ENCODE data around the gene C1S. TPM values are rescaled to one million over a fixed set of nuclear protein-coding genes. Genes with fewer than 3 reads are reported as not detected.

The C1S gene
- total RNA-seq, 4 donors from 2014 or later, result 415 to 1,129 (median 638) TPM

GRCh38 chr12:7058163-7058845 is 2.2 kb upstream of the C1S start:
- Histone ChIP-seq H3K9me3 (no peaks in the 10 kb centered on the region), H3K4me1 (peaks cover 0 to 36% (median 9%) of the 10 kb centered on the region in 4 donors), H3K4me3 (no peak overlapping the region), H3K27ac (peak overlapping the region in 2 of 4 donors; percentile 12 to 85), H3K27me3 (no peaks in the 10 kb centered on the region), H3K36me3 (peaks cover 0 to 10% (median 0%) of the 10 kb centered on the region in 3 donors)
- TF ChIP-seq POLR2A (IDR thresholded peaks at IDR 0.05), result no peak
- TF ChIP-seq EP300 (IDR thresholded peaks at IDR 0.05), result no peak
- TF ChIP-seq, protein P1, sequence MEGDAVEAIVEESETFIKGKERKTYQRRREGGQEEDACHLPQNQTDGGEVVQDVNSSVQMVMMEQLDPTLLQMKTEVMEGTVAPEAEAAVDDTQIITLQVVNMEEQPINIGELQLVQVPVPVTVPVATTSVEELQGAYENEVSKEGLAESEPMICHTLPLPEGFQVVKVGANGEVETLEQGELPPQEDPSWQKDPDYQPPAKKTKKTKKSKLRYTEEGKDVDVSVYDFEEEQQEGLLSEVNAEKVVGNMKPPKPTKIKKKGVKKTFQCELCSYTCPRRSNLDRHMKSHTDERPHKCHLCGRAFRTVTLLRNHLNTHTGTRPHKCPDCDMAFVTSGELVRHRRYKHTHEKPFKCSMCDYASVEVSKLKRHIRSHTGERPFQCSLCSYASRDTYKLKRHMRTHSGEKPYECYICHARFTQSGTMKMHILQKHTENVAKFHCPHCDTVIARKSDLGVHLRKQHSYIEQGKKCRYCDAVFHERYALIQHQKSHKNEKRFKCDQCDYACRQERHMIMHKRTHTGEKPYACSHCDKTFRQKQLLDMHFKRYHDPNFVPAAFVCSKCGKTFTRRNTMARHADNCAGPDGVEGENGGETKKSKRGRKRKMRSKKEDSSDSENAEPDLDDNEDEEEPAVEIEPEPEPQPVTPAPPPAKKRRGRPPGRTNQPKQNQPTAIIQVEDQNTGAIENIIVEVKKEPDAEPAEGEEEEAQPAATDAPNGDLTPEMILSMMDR (IDR thresholded peaks at IDR 0.05), result no peak
- no peak for DNase-seq (ENCODE audit: low spot score in 2 of 2)
- WGBS, 2 donors, result 64 to 68% methylated on average over 3 of the region's 3 CpGs

GRCh38 chr12:7058850-7059395 is 1.6 kb upstream of the C1S start:
- Histone ChIP-seq H3K36me3 (peaks cover 0 to 16% (median 0%) of the 10 kb centered on the region in 3 donors), H3K9me3 (no peaks in the 10 kb centered on the region), H3K27me3 (no peaks in the 10 kb centered on the region), H3K27ac (peak overlapping the region in 2 of 4 donors; percentile 85 to 93), H3K4me3 (no peak overlapping the region), H3K4me1 (peaks cover 0 to 42% (median 9%) of the 10 kb centered on the region in 4 donors)
- TF ChIP-seq EP300 (IDR thresholded peaks at IDR 0.05) (no peak), POLR2A (IDR thresholded peaks at IDR 0.05) (no peak)
- TF ChIP-seq, protein P1 (IDR thresholded peaks at IDR 0.05), result no peak
- no peak for DNase-seq (ENCODE audit: low spot score in 2 of 2)
- WGBS, 2 donors, result 92 to 93% methylated on average over 9 of the region's 9 CpGs

DNA sequence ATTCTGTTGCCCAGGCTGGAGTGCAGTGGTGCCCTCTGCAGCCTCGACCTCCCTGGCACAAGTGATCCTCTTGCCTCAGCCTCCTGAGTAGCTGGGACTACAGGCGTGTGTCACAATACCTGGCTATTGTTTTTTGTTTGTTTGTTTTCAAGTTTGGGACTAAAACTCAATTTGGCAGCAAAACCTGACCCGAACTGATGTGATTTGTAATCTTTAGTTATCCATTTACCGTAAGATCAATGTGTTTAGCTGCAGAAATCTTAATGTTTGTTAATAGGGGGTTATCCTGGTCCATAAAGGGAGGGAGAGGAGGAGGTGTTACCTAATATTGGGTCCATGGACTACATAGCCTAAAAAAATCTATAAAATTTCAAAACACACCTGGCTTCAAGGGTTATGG is 738 bp upstream of the C1S start:
- peak overlapping the region in 1 of 4 donors; percentile 55 for H3K4me3 ChIP-seq
- no peak for DNase-seq (ENCODE audit: low spot score in 2 of 2)
- TF ChIP-seq, protein P1 (IDR thresholded peaks at IDR 0.05), result no peak
- no peak for TF ChIP-seq EP300 (IDR thresholded peaks at IDR 0.05)
- no peak for TF ChIP-seq POLR2A (IDR thresholded peaks at IDR 0.05)
- WGBS, 2 donors, result 92 to 93% methylated on average over 4 of the region's 4 CpGs
- H3K27ac ChIP-seq, result peak overlapping the region; percentile 73 to 93 (median 82)
- peaks cover 0 to 50% (median 9%) of the 10 kb centered on the region in 4 donors for H3K4me1 ChIP-seq
- no peaks in the 10 kb centered on the region for H3K9me3 ChIP-seq
- H3K27me3 ChIP-seq, result no peaks in the 10 kb centered on the region
- H3K36me3 ChIP-seq, result peaks cover 0 to 22% (median 0%) of the 10 kb centered on the region in 3 donors

DNA sequence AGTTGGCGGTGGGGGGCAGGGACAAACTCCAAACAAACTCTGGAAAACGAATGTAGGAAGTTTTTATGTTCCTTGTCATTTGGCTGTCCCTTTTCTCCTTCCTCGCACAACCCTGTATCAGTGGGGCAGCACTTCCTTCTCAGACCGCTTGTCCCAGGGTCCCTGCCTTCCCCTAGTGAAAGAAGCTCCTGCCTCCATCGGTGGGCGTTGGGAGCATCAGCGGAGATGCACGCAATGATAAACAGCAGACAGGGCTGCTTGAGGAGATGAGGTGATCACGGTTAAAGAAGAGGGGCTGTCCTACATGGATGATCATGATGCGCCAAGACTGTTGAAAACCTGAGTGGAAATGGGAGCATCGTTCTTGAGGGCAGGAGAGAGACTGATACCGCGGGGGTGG is 620 bp downstream of the C1S start:
- Histone ChIP-seq H3K4me3 (peak overlapping the region; percentile 33 to 55 (median 36)), H3K9me3 (no peaks in the 10 kb centered on the region), H3K36me3 (peaks cover 0 to 35% (median 0%) of the 10 kb centered on the region in 3 donors), H3K4me1 (peaks cover 0 to 55% (median 9%) of the 10 kb centered on the region in 4 donors), H3K27me3 (no peaks in the 10 kb centered on the region), H3K27ac (peak overlapping the region; percentile 74 to 93 (median 84))
- WGBS, 2 donors, result 58 to 59% methylated on average over 13 of the region's 13 CpGs
- DNase-seq (ENCODE audit: low spot score in 2 of 2), result no peak
- no peak for TF ChIP-seq POLR2A (IDR thresholded peaks at IDR 0.05)
- TF ChIP-seq, protein P1 (IDR thresholded peaks at IDR 0.05), result no peak
- TF ChIP-seq EP300 (IDR thresholded peaks at IDR 0.05), result no peak

GRCh38 chr12:7061596-7061995 is 1.1 kb downstream of the C1S start:
- H3K9me3 ChIP-seq, result no peaks in the 10 kb centered on the region
- H3K4me1 ChIP-seq, result peaks cover 0 to 59% (median 9%) of the 10 kb centered on the region in 4 donors
- TF ChIP-seq, protein P1 (IDR thresholded peaks at IDR 0.05), result no peak
- TF ChIP-seq POLR2A (IDR thresholded peaks at IDR 0.05) (no peak), EP300 (IDR thresholded peaks at IDR 0.05) (no peak)
- DNase-seq (ENCODE audit: low spot score in 2 of 2), result no peak
- H3K36me3 ChIP-seq, result peaks cover 0 to 39% (median 0%) of the 10 kb centered on the region in 3 donors
- H3K4me3 ChIP-seq, result peak overlapping the region; percentile 33 to 55 (median 36)
- H3K27me3 ChIP-seq, result no peaks in the 10 kb centered on the region
- WGBS, 2 donors, result 91 to 92% methylated on average over 7 of the region's 7 CpGs
- H3K27ac ChIP-seq, result peak overlapping the region; percentile 74 to 93 (median 84)

Data from tibial nerve (tissue), 4 donors.